Epithelial cell of esophagus (primary cell): ENCODE results near the gene CMTM8.

Experiments
- DNase-seq: peaks from one replicate; pipeline ENCODE4 v3.0.0; 2010; ENCODE audit warnings: low read depth
- H3K4me3 ChIP-seq: 2 replicates; pipeline ENCODE4 v1.5.1; 2011; ENCODE audit warnings: mild to moderate bottlenecking, low read length, control low read depth
- CTCF ChIP-seq: IDR thresholded peaks from 2 replicates; pipeline ENCODE4 v1.5.1; 2011; ENCODE audit warnings: low read depth, mild to moderate bottlenecking, low read length, control low read depth, inconsistent platforms; ENCODE audit not compliant: insufficient read depth; ENCODE audit errors: missing control alignments

The CMTM8 gene

DNA sequence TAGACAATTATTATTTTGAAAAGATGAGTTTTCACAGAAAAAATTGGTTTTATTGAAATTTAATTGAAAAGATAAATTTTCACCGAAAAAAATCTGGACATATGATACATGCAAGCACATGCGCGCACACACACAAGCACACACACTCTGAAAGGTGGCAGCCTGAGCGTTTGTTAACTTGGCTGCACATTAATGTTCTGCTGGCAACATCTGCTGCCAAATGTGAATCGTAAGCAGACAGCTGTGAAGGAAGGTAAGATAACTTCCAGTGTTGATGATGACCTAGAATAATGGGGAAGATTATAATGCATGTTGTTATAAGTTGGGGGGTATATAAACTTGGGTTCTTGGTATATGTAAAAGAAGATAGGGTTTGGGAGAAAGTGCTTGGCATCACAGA, 134.8 kb downstream of the CMTM8 start:
- TF ChIP-seq CTCF = no peak

GRCh38 chr3:32373844-32374243, 135.4 kb downstream of the CMTM8 start:
- no peak overlapping the region for H3K4me3 ChIP-seq
- DNase-seq = no peak
- TF ChIP-seq CTCF = no peak

More for the DNA sequence above, 134.8 kb downstream of the CMTM8 start:
- H3K4me3 ChIP-seq = no peak overlapping the region
- no peak for DNase-seq

- peak; percentile 80 for DNase-seq
- no peak overlapping the region for H3K4me3 ChIP-seq
- peak; percentile 69 for TF ChIP-seq CTCF
These were observed 136.5 kb downstream of the CMTM8 start for GRCh38 chr3:32374788-32375595.

- no peak for DNase-seq
- no peak overlapping the region for H3K4me3 ChIP-seq
- TF ChIP-seq CTCF = no peak
These were observed 137.1 kb downstream of the CMTM8 start for GRCh38 chr3:32375596-32375930.

DNA sequence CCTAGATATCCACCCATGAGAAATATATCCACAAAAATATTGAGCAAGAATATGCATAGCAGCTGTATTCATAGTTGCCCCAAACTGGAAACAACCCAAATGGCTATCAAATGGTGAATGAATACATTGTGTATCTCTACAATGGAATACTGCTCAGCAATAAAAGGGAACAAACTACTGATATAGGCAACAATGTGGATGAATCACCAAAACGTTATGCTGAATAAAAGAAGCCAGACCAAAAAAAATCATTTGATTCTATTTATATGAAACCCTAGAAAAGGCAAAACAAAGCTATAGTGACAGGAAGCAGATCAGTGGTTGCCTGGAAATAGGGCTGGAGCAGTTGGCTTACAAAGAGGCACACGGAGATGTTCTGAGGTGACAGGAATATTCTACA, 137.6 kb downstream of the CMTM8 start:
- TF ChIP-seq CTCF = no peak
- H3K4me3 ChIP-seq = no peak overlapping the region
- DNase-seq = no peak

GRCh38 chr3:32379831-32380500, 141.5 kb downstream of the CMTM8 start:
- no peak overlapping the region for H3K4me3 ChIP-seq
- no peak for DNase-seq
- TF ChIP-seq CTCF = no peak

DNA sequence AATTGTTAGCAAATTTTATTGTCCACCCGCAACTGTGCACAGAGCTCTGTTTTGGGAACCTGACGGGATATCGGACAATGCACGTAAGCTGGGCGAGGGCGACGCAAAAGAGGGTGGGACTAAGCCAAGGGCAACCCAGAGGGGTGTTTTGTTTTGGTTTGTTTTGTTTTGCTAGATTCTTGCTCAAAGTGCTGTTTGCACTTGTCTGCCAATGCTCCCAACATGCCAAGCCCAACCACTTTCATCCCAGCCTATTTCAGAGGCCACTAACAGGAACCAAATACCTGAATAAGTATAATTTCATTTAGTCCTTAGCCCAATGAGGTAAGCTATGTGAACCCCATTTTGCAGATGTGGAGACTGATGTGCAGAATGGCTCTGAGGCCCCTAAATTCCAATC, 143.4 kb downstream of the CMTM8 start:
- H3K4me3 ChIP-seq = no peak overlapping the region
- no peak for TF ChIP-seq CTCF
- no peak for DNase-seq
